ENCODE data around the gene EFR3B.
"Not testable (repeated sequence)": the region's sequence is repeated elsewhere in the genome, so short reads cannot be mapped to it uniquely, and the experiment has no call there.

The EFR3B gene

GRCh38 chr2:25041928-25042320 is at the start of gene EFR3B:
EFR3B (plus strand) TSS chr2:25042076; CDS start chr2:25042313, 237 bp downstream.
- in situ Hi-C loops (cut with MboI; ENCODE audit: low sequenced_read_pairs): no loop called here

- in situ Hi-C loops (cut with MboI; ENCODE audit: low sequenced_read_pairs): no loop called here
These were observed 48.3 kb upstream of the EFR3B start for GRCh38 chr2:24993406-24994145.

GRCh38 chr2:24994146-24994724 is 47.6 kb upstream of the EFR3B start:
- in situ Hi-C loops (cut with MboI; ENCODE audit: low sequenced_read_pairs): no loop called here

- in situ Hi-C loops (cut with MboI; ENCODE audit: low sequenced_read_pairs): not testable (repeated sequence)
These were observed 42.8 kb upstream of the EFR3B start for GRCh38 chr2:24999097-24999496.

GRCh38 chr2:25000036-25000435 is 41.8 kb upstream of the EFR3B start:
- in situ Hi-C loops (cut with MboI; ENCODE audit: low sequenced_read_pairs): no loop called here

- in situ Hi-C loops (cut with MboI; ENCODE audit: low sequenced_read_pairs): no loop called here
These were observed 41.2 kb upstream of the EFR3B start for GRCh38 chr2:25000503-25001324.

- in situ Hi-C loops (cut with MboI; ENCODE audit: low sequenced_read_pairs): no loop called here
These were observed 40.6 kb upstream of the EFR3B start for GRCh38 chr2:25001325-25001637.

GRCh38 chr2:25002066-25002465 is 39.8 kb upstream of the EFR3B start:
- in situ Hi-C loops (cut with MboI; ENCODE audit: low sequenced_read_pairs): no loop called here

GRCh38 chr2:25009954-25010353 is 31.9 kb upstream of the EFR3B start:
- in situ Hi-C loops (cut with MboI; ENCODE audit: low sequenced_read_pairs): no loop called here

GRCh38 chr2:25011342-25011741 is 30.5 kb upstream of the EFR3B start:
- in situ Hi-C loops (cut with MboI; ENCODE audit: low sequenced_read_pairs): not testable (repeated sequence)

- in situ Hi-C loops (cut with MboI; ENCODE audit: low sequenced_read_pairs): no loop called here
These were observed 27.2 kb upstream of the EFR3B start for GRCh38 chr2:25014631-25015030.

GRCh38 chr2:25018681-25019080 is 23.2 kb upstream of the EFR3B start:
- in situ Hi-C loops (cut with MboI; ENCODE audit: low sequenced_read_pairs): no loop called here

- in situ Hi-C loops (cut with MboI; ENCODE audit: low sequenced_read_pairs): no loop called here
These were observed 20.0 kb upstream of the EFR3B start for GRCh38 chr2:25021791-25022362.

GRCh38 chr2:25023333-25023732 is 18.5 kb upstream of the EFR3B start:
- in situ Hi-C loops (cut with MboI; ENCODE audit: low sequenced_read_pairs): no loop called here

- in situ Hi-C loops (cut with MboI; ENCODE audit: low sequenced_read_pairs): no loop called here
These were observed 16.5 kb upstream of the EFR3B start for GRCh38 chr2:25025229-25026007.

GRCh38 chr2:25026008-25026530 is 15.8 kb upstream of the EFR3B start:
- in situ Hi-C loops (cut with MboI; ENCODE audit: low sequenced_read_pairs): no loop called here

GRCh38 chr2:25029183-25029554 is 12.7 kb upstream of the EFR3B start:
- in situ Hi-C loops (cut with MboI; ENCODE audit: low sequenced_read_pairs): no loop called here

- in situ Hi-C loops (cut with MboI; ENCODE audit: low sequenced_read_pairs): no loop called here
These were observed 11.2 kb upstream of the EFR3B start for GRCh38 chr2:25030702-25031101.

- in situ Hi-C loops (cut with MboI; ENCODE audit: low sequenced_read_pairs): no loop called here
These were observed 9.8 kb upstream of the EFR3B start for GRCh38 chr2:25032094-25032493.

GRCh38 chr2:25032901-25033300 is 9.0 kb upstream of the EFR3B start:
- in situ Hi-C loops (cut with MboI; ENCODE audit: low sequenced_read_pairs): no loop called here

- in situ Hi-C loops (cut with MboI; ENCODE audit: low sequenced_read_pairs): no loop called here
These were observed 7.8 kb upstream of the EFR3B start for GRCh38 chr2:25034081-25034480.
